IPS DF 4.7 (cell line): ENCODE measurements around the gene RBM23.

Experiments
- DNase-seq: peaks from one replicate; pipeline ENCODE4 v3.0.0-alpha.2; 2013; ENCODE audit warnings: low spot score; ENCODE audit errors: extremely low read depth

RBM23 gene

GRCh38 chr14:22886500-22887259, 32.3 kb downstream of the RBM23 start:
- no peak for DNase-seq

- no peak for DNase-seq
Observed at GRCh38 chr14:22885975-22886374, 33.0 kb downstream of the RBM23 start.

GRCh38 chr14:22884738-22885523, 34.0 kb downstream of the RBM23 start:
- DNase-seq = no peak

- DNase-seq = no peak
Observed at GRCh38 chr14:22884076-22884737, 34.7 kb downstream of the RBM23 start.

GRCh38 chr14:22883173-22883976, 35.6 kb downstream of the RBM23 start, which contains the start of gene REM2:
TSS of gene REM2 (plus strand) at chr14:22883222. CDS start at chr14:22883288, 66 bp downstream.
- no peak for DNase-seq

- no peak for DNase-seq
Observed at GRCh38 chr14:22882529-22883172, 36.3 kb downstream of the RBM23 start.

GRCh38 chr14:22882064-22882463, 36.9 kb downstream of the RBM23 start:
- no peak for DNase-seq

GRCh38 chr14:22878271-22879246, 40.4 kb downstream of the RBM23 start:
- DNase-seq = no peak

- no peak for DNase-seq
Observed at GRCh38 chr14:22877000-22877501, 41.9 kb downstream of the RBM23 start.

GRCh38 chr14:22875748-22876319, 43.1 kb downstream of the RBM23 start:
- DNase-seq = no peak

GRCh38 chr14:22875003-22875747, 43.8 kb downstream of the RBM23 start:
- DNase-seq = no peak

GRCh38 chr14:22872833-22873520, 46.0 kb downstream of the RBM23 start:
- DNase-seq = no peak

- no peak for DNase-seq
Observed at GRCh38 chr14:22872033-22872832, 46.7 kb downstream of the RBM23 start.

GRCh38 chr14:22871224-22872032, 47.5 kb downstream of the RBM23 start, which contains the start of gene LRP10:
TSS of gene LRP10 (plus strand) at chr14:22871740. CDS start at chr14:22872304, 564 bp downstream.
- no peak for DNase-seq

- DNase-seq = no peak
Observed at GRCh38 chr14:22870811-22871223, 48.1 kb downstream of the RBM23 start.

GRCh38 chr14:22866874-22867273, 52.1 kb downstream of the RBM23 start:
- DNase-seq = no peak
